Skeletal muscle tissue (tissue), 4 donors: Measurements from ENCODE around the gene CNNM3. TPM values are rescaled to one million over a fixed set of nuclear protein-coding genes. Genes with fewer than 3 reads are reported as not detected.

Experiments used
- H3K27ac ChIP-seq: one replicate; pipeline ENCODE4 v1.7.0; 2013; ENCODE audit warnings: mild to moderate bottlenecking, low read depth, low read length, inconsistent platforms
- H3K27me3 ChIP-seq, 3 donors: one replicate each; pipeline ENCODE4 v1.7.0; 2013; ENCODE audit warnings: low read length in 3 of 3; ENCODE audit not compliant: control insufficient read depth in 3 of 3, insufficient read depth in 3 of 3
- H3K36me3 ChIP-seq, 3 donors: one replicate each; pipeline ENCODE4 v1.7.0; 2013; ENCODE audit warnings: low read length in 3 of 3; ENCODE audit not compliant: control insufficient read depth in 3 of 3, insufficient read depth in 3 of 3
- H3K4me1 ChIP-seq, 3 donors: one replicate each; pipeline ENCODE4 v1.7.0; 2013; ENCODE audit warnings: low read length in 3 of 3, mild to moderate bottlenecking in 3 of 3; ENCODE audit not compliant: control insufficient read depth in 3 of 3, insufficient read depth in 3 of 3
- H3K4me3 ChIP-seq, 3 donors: one replicate each; pipeline ENCODE4 v1.7.0; 2013; ENCODE audit warnings: low read length in 3 of 3
- H3K9ac ChIP-seq, 3 donors: one replicate each; pipeline ENCODE4 v1.7.0; 2013; ENCODE audit warnings: low read length in 3 of 3, mild to moderate bottlenecking in 3 of 3, moderate library complexity in 2 of 3, low read depth in 1 of 3
- H3K9me3 ChIP-seq, 3 donors: one replicate each; pipeline ENCODE4 v1.7.0; 2013; ENCODE audit warnings: low read length in 3 of 3; ENCODE audit not compliant: control insufficient read depth in 3 of 3
- total RNA-seq: library from RNA; depleted of rRNA; stranded (reverse); fragments of >200 nt; gene quantifications from one replicate; pipeline ENCODE4 v1.2.3, GENCODE V29; 2014
- donor health status: Osteomylitis.

The CNNM3 gene
- total RNA-seq, 1 donor from 2014 or later: 4.2 TPM

DNA sequence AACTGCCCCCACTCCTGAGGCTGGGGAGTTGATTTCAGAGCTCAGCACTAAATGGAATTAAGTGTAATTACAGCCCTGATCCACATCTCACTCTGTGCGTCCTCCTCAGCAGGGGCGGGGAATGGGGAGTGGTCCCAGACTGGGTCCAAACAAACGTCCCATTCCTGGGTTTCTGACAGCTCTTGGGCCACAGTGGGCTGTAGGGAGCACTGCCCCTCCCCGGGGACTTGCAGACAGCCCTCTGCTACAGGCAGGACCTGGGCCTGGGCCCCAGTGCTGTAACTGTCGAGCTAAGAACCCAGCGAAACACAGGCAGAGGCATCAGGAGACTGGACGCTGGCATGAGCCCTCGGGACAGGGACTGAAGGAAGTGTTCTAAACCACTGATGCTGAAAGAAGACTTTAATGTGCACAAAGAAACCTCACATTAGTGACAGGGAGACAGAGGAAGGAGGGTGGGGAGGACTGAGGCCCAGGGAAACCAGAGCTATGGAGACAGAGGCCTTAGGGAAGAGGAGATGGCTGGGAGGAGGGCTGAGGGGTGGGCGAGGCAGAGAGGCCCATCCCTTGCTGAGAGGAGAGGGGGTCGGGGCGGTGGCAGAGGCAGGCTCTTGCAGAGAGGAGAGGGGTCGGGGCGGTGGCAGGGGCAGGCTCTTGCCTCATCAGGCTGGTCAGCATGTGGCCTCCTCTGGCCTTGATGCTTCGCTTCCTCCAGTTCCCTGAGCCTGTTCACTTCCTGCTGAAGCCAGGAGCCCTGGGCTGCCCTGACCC, 59.6 kb downstream of the CNNM3 start:
- no peak overlapping the region for H3K4me3 ChIP-seq
- peak overlapping the region in 1 of 3 donors; percentile 33 for H3K9ac ChIP-seq
- H3K9me3 ChIP-seq: no peaks in the 10 kb centered on the region
- peaks cover 21 to 24% (median 22%) of the 10 kb centered on the region in 3 donors for H3K4me1 ChIP-seq
- H3K27ac ChIP-seq: no peak overlapping the region
- no peaks in the 10 kb centered on the region for H3K27me3 ChIP-seq
- no peaks in the 10 kb centered on the region for H3K36me3 ChIP-seq

DNA sequence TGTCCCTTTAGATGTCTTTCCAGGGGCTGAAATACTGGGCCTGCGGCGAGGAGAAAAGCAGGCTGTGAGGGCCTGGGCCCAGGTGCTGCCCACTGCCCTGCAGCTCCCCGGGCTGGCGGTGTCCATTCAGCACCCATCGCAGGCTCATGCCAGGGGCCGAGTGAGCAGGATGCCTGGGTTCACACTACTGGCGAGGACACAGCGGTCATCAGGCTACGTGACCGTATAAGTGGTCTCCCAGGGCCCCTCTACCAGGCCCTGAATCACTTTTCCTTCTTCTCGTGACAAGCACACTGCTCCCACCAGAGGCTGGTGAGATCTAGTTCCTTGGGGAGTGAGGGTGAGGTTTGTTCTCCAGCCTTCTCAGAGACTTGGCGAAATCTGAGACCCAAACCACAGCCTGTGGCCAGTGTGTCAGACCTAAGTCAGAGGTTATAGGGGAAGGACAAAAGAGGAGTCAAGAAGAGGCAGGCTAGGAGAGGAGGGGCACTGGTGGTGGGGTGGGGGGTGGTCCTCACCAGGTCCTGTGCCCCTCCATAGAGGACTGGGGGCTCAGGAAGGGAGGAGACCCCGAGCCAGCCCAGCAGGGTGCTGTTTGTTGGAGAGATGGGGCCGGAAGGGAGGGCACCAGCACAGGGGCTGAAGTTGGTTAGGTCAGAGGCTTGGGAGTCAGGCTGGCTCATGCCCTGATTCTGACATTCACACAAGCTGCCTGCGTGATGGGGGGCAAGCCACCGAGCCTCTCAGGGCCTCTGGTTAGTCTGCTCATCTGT, 60.4 kb downstream of the CNNM3 start:
- no peak overlapping the region for H3K27ac ChIP-seq
- H3K9me3 ChIP-seq: no peaks in the 10 kb centered on the region
- H3K4me1 ChIP-seq: peaks cover 18 to 23% (median 22%) of the 10 kb centered on the region in 3 donors
- no peak overlapping the region for H3K9ac ChIP-seq
- no peak overlapping the region for H3K4me3 ChIP-seq
- H3K36me3 ChIP-seq: no peaks in the 10 kb centered on the region
- no peaks in the 10 kb centered on the region for H3K27me3 ChIP-seq

DNA sequence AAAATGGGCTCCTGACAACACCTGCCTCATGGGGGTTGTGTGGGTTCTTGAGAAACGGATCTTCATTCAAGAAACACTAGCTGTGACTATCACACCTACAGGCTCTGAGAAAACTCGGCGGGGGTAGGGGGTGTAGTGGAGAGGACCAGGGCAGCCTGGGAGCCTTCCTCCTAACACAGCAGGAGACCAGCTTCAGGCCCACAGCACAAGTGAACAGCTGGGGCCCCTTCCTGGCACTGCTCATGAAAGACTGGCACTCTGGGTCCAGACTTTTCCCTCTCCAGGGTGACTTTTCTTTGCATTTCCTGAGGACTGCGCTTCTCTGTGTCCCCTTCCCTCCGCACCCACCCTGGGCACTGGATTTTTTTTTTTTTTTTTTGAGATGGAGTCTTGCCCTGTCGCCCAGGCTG, 61.0 kb downstream of the CNNM3 start:
- Histone ChIP-seq H3K36me3 (no peaks in the 10 kb centered on the region), H3K9ac (no peak overlapping the region), H3K27me3 (no peaks in the 10 kb centered on the region), H3K27ac (no peak overlapping the region), H3K4me3 (no peak overlapping the region), H3K9me3 (no peaks in the 10 kb centered on the region), H3K4me1 (peaks cover 18 to 23% (median 22%) of the 10 kb centered on the region in 3 donors)

DNA sequence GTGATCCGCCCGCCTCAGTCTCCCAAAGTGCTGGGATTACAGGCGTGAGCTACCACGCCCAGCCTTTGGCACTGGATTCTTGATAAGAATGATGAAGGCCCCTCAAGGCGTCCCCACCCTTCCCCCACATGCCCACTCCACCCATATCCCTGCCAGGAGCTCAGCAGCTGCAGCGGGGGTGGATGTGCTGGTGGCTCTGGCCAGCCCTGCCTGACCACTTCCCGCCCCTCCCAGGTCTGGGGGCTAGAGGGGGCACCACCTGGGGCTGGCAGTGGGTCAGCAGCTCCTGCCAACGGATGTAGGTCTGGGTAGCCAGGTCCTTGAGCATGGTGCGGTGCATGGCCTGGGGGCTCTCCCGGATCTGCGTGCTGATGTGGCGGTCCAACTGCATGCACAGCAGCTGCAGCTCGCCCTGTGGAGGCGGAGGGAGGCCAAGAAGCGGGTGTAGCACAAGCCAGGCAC, 61.6 kb downstream of the CNNM3 start:
- Histone ChIP-seq H3K9me3 (no peaks in the 10 kb centered on the region), H3K27ac (no peak overlapping the region), H3K36me3 (no peaks in the 10 kb centered on the region), H3K27me3 (peaks cover 0 to 2% (median 0%) of the 10 kb centered on the region in 3 donors), H3K9ac (no peak overlapping the region), H3K4me3 (no peak overlapping the region), H3K4me1 (peaks cover 18 to 26% (median 25%) of the 10 kb centered on the region in 3 donors)

DNA sequence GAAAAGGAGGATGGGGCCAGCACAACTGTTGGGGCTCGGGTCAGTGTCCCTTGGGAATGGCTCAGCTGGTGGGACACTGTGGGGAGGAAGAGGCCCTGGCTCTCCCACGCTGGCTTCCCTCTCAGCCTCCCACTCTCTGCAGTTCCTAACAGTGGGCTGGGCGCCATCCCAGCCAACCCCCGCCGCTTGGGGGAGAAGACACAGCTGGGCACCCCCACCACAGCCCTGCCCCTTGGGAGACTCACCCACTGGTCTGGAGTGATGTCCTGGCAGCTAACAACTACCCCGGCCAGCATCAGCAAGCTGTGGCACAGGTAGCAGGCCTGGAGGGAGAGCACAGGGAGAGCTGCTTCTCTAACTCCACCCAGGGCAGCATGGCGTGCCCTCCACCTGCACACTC, 62.1 kb downstream of the CNNM3 start:
- Histone ChIP-seq H3K36me3 (no peaks in the 10 kb centered on the region), H3K9ac (no peak overlapping the region), H3K4me3 (no peak overlapping the region), H3K4me1 (peaks cover 15 to 24% (median 22%) of the 10 kb centered on the region in 3 donors), H3K9me3 (no peaks in the 10 kb centered on the region), H3K27me3 (peaks cover 0 to 2% (median 0%) of the 10 kb centered on the region in 3 donors), H3K27ac (no peak overlapping the region)

DNA sequence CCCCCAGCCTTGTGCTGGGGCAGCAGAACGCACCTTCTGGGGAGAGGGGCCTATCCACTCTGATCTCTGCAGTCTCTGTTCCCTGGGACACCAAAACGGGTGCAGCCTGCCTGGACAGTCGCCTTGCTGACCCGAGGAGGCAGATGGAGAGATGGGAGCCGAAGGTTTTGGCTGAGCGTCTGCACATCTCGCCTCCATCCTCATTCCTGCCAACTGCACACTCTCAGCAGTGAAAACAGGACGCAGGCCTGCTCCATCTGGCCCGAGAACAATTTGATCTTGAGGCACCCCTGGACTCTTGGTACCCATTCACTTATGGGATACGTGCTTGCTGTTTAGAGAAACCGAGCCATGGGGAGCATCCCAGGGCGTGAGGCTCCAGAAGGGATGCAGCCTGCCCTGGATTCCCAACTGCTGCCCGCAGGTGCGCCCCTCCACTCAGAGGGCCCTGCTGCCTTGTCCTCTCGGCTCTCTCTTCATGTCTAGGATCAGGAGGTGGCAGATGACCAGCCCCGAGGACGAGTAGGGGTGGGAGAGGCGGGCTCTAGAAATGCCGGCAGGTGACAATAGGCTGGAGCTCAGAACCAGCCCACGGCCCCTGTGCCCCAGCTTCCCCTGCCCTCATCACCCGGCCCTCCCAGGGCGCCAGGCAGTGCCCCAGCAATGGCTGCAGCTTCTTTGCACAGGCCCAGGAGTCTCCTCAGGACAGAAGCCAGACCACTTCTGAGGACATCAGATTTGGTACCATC, 62.9 kb downstream of the CNNM3 start:
- Histone ChIP-seq H3K4me3 (no peak overlapping the region), H3K36me3 (no peaks in the 10 kb centered on the region), H3K27me3 (peaks cover 0 to 2% (median 0%) of the 10 kb centered on the region in 3 donors), H3K4me1 (peaks cover 10 to 17% (median 15%) of the 10 kb centered on the region in 3 donors), H3K9ac (no peak overlapping the region), H3K9me3 (no peaks in the 10 kb centered on the region), H3K27ac (no peak overlapping the region)

DNA sequence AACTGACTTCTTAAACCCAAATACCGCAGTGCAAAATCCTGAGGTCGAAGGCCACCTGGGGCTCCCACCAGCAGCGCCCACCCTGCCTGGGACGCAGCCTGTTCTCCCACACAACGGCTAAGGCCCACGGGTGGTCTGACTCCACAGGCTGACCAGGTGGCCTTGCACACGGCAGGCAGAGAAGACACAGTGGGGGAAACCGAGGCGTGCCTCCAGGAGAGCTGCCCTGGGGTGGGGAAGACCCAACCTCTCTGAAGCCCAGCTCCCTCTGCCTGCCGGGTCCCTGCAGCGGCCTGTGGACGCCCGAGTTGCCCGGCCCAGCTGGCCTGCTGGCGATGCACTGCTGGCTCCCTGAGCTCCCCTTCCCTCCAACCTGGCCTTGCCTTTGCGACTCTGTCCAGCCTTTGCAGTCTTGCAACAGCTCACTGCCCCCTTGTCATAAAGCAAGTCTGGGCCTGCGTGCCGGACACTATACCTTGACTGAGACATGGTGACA, 63.5 kb downstream of the CNNM3 start:
- Histone ChIP-seq H3K9ac (no peak overlapping the region), H3K4me1 (peaks cover 3 to 10% (median 9%) of the 10 kb centered on the region in 3 donors), H3K36me3 (no peaks in the 10 kb centered on the region), H3K27ac (no peak overlapping the region), H3K9me3 (no peaks in the 10 kb centered on the region), H3K4me3 (no peak overlapping the region), H3K27me3 (peaks cover 0 to 2% (median 0%) of the 10 kb centered on the region in 3 donors)

DNA sequence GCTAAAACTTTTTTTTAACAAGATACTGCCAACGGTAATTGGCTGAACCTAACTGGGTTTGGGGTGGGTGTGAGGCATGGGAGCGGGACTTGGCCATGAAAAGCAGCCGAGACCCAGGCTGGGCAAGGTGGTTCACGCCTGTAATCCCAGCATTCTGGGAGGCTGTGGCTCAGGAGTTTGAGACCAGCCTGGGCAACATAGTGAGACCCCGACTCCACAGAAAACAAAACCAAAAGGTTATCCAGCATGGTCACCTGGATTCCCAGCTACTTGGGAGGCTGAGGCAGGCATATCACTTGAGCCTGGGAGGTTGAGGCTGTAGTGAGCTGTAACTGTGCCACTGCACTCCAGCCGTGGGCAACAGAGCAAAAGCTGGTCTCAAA, 64.8 kb downstream of the CNNM3 start:
- no peaks in the 10 kb centered on the region for H3K9me3 ChIP-seq
- H3K27me3 ChIP-seq: peaks cover 0 to 2% (median 0%) of the 10 kb centered on the region in 3 donors
- H3K36me3 ChIP-seq: no peaks in the 10 kb centered on the region
- H3K4me1 ChIP-seq: peaks cover 0 to 8% (median 4%) of the 10 kb centered on the region in 3 donors
- H3K27ac ChIP-seq: no peak overlapping the region
- H3K4me3 ChIP-seq: no peak overlapping the region
- H3K9ac ChIP-seq: no peak overlapping the region

DNA sequence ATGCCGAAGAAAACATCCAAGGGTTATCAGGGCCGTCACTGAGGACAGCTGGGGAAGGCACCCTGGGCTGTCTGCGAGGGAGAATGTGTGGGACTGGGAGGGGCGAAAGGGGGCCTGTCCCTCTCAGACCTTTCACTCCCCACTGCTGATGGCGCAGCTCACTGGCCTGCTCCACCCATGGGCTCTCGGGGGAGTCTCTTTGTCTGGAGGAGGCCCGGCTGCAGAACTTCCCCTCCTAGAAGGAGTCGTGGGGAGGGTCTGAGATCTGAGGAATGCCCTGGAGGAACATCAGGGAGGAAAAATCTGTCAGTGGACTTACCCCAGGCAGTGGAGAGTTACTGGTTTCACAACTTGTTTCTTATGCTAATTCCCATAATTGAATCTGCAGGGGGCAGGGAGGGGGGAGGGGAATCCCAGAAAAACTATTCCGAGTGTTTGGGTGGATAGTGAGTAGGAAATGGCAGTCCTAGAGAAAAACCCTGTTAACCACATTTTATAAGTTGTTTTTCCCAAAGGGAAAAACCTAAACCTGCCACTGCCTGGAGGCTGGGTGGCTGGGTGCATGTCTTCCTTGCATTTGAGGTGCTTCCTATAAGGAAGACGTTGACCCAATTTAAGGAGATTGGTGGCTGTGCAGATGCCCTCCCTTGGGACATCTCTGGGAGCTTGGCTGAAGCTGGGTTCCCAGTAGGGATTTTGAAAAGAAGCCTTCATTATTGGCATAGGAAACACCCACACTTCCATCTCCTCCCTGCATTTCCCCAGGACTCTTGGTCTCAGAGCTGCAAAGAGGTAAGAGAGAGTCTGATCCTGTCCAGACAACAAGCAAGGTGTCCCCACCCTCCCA, 65.5 kb downstream of the CNNM3 start:
- H3K4me1 ChIP-seq: peaks cover 0 to 8% (median 4%) of the 10 kb centered on the region in 3 donors
- no peaks in the 10 kb centered on the region for H3K36me3 ChIP-seq
- no peak overlapping the region for H3K27ac ChIP-seq
- H3K4me3 ChIP-seq: no peak overlapping the region
- H3K9me3 ChIP-seq: no peaks in the 10 kb centered on the region
- no peak overlapping the region for H3K9ac ChIP-seq
- peaks cover 0 to 2% (median 0%) of the 10 kb centered on the region in 3 donors for H3K27me3 ChIP-seq
